T-helper 1 cell treated with Interleukin-12 subunit alpha and Interleukin-12 subunit beta and Interleukin-4 antibody, amounts not matched to agents 30 μg/mL and 1 μg/mL, for 36 hours (primary cell): ENCODE data around the gene TCF20.

Source experiments
- H3K27ac Mint-ChIP-seq: one replicate; pipeline ENCODE4 v1.8.0; 2021; ENCODE audit warnings: mild to moderate bottlenecking, mixed read lengths
- H3K27me3 Mint-ChIP-seq: one replicate; pipeline ENCODE4 v1.8.0; 2021; ENCODE audit warnings: low read depth, mixed read lengths
- H3K36me3 Mint-ChIP-seq: one replicate; pipeline ENCODE4 v1.8.0; 2021; ENCODE audit warnings: low read depth, mixed read lengths
- H3K4me1 Mint-ChIP-seq: one replicate; pipeline ENCODE4 v1.8.0; 2021; ENCODE audit warnings: low read depth, mixed read lengths
- H3K4me3 Mint-ChIP-seq: one replicate; pipeline ENCODE4 v1.8.0; 2021; ENCODE audit warnings: mild to moderate bottlenecking, moderate library complexity, mixed read lengths
- H3K9me3 Mint-ChIP-seq: one replicate; pipeline ENCODE4 v1.8.0; 2021; ENCODE audit warnings: mixed read lengths

The TCF20 gene

GRCh38 chr22:42270510-42271190, at the start of gene TCF20:
TCF20 (minus strand) TSS chr22:42270653; CDS start chr22:42215305, 55,348 bp downstream.
- Mint-ChIP-seq H3K9me3 (no peaks in the 10 kb centered on the region), H3K36me3 (peaks cover 10% of the 10 kb centered on the region), H3K4me3 (peak within 1 kb of the TSS; percentile 95), H3K4me1 (peaks cover 16% of the 10 kb centered on the region), H3K27me3 (no peaks in the 10 kb centered on the region), H3K27ac (peak within 1 kb of the TSS; percentile 87)

DNA sequence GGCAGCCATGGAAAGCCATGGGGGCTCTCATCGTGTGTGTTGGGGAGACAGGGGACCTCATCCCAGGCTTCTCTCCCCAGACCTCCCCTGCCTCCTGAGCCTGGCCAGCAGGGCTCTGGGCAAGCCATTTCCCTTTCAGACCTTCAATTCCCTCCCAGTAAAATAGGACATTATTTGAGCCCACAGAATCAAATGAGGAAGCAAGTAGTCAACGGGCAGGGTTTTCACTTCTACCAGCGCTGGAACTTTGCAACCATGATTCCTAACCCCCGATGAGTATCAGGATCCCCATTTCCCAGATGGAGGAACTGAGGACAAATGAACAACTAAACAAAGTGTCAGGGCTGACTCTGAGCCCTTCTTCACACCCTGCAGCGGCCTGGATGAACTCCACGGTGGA, 48.9 kb upstream of the TCF20 start:
- Mint-ChIP-seq H3K4me3 (no peak overlapping the region), H3K36me3 (peaks cover 2% of the 10 kb centered on the region)

DNA sequence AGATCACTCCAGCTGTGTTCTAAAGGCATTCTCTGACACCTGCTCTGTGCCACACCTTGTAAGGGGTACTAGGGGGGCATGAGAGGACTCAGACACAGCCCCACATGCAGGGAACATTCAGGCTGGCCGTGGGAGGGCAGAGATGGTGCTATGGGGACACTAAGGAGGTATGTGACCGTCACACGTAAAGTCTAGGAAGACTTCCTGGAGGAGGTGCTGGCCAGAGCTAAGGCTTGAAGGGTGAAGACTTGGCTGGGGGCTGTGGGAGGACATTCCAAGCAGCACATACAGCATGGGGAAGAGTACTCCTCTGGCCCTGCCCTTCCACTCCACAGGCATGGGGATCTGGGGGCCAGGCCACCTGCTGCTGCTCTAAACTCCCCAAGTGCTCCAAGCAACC, 48.5 kb upstream of the TCF20 start:
- Mint-ChIP-seq H3K4me1 (peaks cover 11% of the 10 kb centered on the region), H3K27ac (no peak overlapping the region), H3K4me3 (no peak overlapping the region), H3K9me3 (peaks cover 4% of the 10 kb centered on the region), H3K27me3 (peaks cover 3% of the 10 kb centered on the region), H3K36me3 (peaks cover 2% of the 10 kb centered on the region)

More for the DNA sequence above, 48.9 kb upstream of the TCF20 start:
- Mint-ChIP-seq H3K9me3 (peaks cover 5% of the 10 kb centered on the region), H3K27ac (no peak overlapping the region), H3K4me1 (peaks cover 10% of the 10 kb centered on the region), H3K27me3 (no peaks in the 10 kb centered on the region)

- H3K9me3 Mint-ChIP-seq = no peaks in the 10 kb centered on the region
- H3K4me3 Mint-ChIP-seq = no peak overlapping the region
- peaks cover 14% of the 10 kb centered on the region for H3K4me1 Mint-ChIP-seq
- peaks cover 6% of the 10 kb centered on the region for H3K27me3 Mint-ChIP-seq
- no peaks in the 10 kb centered on the region for H3K36me3 Mint-ChIP-seq
- no peak overlapping the region for H3K27ac Mint-ChIP-seq
Measured at GRCh38 chr22:42317691-42318547, 47.5 kb upstream of the TCF20 start.

GRCh38 chr22:42317008-42317407, 46.6 kb upstream of the TCF20 start:
- Mint-ChIP-seq H3K4me3 (no peak overlapping the region), H3K27ac (no peak overlapping the region), H3K4me1 (peaks cover 14% of the 10 kb centered on the region), H3K27me3 (peaks cover 6% of the 10 kb centered on the region), H3K9me3 (no peaks in the 10 kb centered on the region), H3K36me3 (no peaks in the 10 kb centered on the region)

- Mint-ChIP-seq H3K27ac (peak overlapping the region; percentile 47), H3K36me3 (no peaks in the 10 kb centered on the region), H3K4me1 (peaks cover 16% of the 10 kb centered on the region), H3K4me3 (no peak overlapping the region), H3K9me3 (no peaks in the 10 kb centered on the region), H3K27me3 (peaks cover 6% of the 10 kb centered on the region)
Measured at GRCh38 chr22:42315392-42315756, 44.9 kb upstream of the TCF20 start.

- Mint-ChIP-seq H3K9me3 (no peaks in the 10 kb centered on the region), H3K4me1 (peaks cover 13% of the 10 kb centered on the region), H3K36me3 (no peaks in the 10 kb centered on the region), H3K27me3 (peaks cover 6% of the 10 kb centered on the region), H3K4me3 (no peak overlapping the region), H3K27ac (peak overlapping the region; percentile 59)
Measured at GRCh38 chr22:42314709-42315391, 44.4 kb upstream of the TCF20 start.

DNA sequence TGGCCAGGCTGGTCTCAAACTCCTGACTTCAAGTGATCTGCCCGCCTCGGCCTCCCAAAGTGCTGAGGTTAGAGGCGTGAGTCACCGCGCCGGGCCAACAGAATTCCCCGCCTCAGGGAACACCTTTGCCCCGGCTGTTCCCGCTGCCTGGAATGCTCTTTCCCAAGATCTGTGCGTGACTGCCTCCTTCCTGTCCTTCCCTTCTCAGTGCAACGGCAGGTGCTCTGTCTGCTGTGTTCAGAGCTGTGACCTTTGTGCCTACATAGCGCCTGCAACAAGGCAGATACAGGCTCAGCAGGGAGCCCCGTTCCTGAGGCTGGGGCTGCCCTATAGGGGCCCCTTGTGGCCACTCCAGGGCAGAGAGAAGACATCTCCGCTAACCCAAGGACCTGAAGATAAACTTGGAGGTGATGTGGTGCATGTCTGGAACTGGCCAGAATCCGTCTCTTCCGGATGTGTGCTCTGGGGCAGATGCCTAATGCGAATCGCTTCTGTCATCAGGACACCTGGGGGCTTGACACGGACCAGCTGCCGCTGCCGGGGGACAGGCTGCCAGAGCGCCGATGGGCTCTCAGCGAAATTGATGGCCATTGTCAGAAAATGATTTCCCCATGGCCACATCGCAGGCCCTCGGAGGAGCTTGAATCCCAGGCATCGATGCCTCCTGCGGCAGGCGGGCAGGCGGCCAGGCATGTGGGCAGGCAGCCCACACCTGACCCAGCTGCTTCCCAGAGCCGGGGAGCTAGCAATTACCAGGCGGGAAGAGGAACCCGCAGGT, 43.5 kb upstream of the TCF20 start:
- Mint-ChIP-seq H3K9me3 (no peaks in the 10 kb centered on the region), H3K4me1 (peaks cover 12% of the 10 kb centered on the region), H3K4me3 (no peak overlapping the region), H3K27me3 (peaks cover 6% of the 10 kb centered on the region), H3K27ac (no peak overlapping the region), H3K36me3 (no peaks in the 10 kb centered on the region)

GRCh38 chr22:42313204-42313603, 42.8 kb upstream of the TCF20 start:
- peaks cover 12% of the 10 kb centered on the region for H3K4me1 Mint-ChIP-seq
- no peaks in the 10 kb centered on the region for H3K36me3 Mint-ChIP-seq
- H3K9me3 Mint-ChIP-seq = no peaks in the 10 kb centered on the region
- no peak overlapping the region for H3K27ac Mint-ChIP-seq
- peaks cover 6% of the 10 kb centered on the region for H3K27me3 Mint-ChIP-seq
- no peak overlapping the region for H3K4me3 Mint-ChIP-seq

DNA sequence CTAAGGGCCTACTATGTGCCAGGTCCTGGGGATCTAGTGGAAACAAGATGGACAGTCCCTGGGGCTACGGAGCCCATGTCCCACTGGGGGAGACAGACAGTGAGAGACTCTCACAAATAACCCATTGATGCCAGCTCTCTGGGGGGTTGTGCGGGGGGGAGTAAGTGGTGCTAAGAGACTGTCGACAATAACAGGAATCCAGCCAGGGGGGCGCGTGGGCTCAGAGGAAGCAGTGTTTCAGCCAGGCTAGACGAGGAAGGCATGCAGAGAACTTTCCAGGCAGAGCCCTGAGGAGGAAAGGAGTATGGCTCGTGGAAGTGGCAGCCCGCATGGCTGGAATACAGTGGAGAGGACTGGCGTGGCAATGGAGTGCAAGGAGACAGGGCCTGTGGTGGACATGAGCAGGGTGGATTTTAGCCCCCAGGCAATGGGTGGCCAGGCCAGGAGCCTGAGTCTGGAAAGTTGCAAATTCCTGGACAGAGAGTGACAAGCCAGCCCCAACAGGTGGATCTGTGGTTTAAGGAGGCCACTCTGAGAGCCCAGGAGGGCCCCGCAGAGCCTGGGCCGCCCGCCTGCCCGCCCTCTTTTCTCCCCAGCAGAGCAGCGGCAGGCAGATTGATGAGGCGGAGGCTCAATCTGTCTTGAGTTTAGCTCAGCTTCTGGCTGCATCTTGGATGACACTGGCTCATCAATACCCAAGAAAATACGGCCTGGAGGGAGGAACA, 40.0 kb upstream of the TCF20 start:
- peaks cover 11% of the 10 kb centered on the region for H3K4me1 Mint-ChIP-seq
- peak overlapping the region; percentile 52 for H3K27ac Mint-ChIP-seq
- no peaks in the 10 kb centered on the region for H3K36me3 Mint-ChIP-seq
- H3K27me3 Mint-ChIP-seq = peaks cover 6% of the 10 kb centered on the region
- no peak overlapping the region for H3K4me3 Mint-ChIP-seq
- no peaks in the 10 kb centered on the region for H3K9me3 Mint-ChIP-seq

DNA sequence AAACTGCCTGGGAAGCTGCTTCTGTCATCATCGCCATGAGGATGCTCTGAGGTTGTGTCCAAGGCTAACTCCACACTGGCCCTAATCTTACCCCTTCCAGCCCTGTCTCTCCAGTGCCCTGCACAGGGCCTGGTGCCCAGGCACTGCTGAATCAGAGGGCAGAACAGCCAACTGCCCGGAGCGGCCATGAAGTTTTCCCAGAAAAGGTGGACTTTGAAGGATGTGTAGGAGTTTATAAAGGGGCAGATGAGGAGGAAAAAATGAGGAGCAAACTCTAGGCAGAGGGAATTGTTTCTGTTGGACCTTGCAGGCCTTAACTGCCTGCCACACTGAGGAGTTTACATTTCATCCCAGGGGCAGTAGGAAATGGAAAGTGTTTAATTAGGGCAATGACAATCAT, 39.4 kb upstream of the TCF20 start:
- no peak overlapping the region for H3K4me3 Mint-ChIP-seq
- H3K9me3 Mint-ChIP-seq = no peaks in the 10 kb centered on the region
- H3K36me3 Mint-ChIP-seq = no peaks in the 10 kb centered on the region
- H3K4me1 Mint-ChIP-seq = peaks cover 12% of the 10 kb centered on the region
- peaks cover 11% of the 10 kb centered on the region for H3K27me3 Mint-ChIP-seq
- H3K27ac Mint-ChIP-seq = no peak overlapping the region

- H3K4me1 Mint-ChIP-seq = peaks cover 10% of the 10 kb centered on the region
- H3K27me3 Mint-ChIP-seq = peaks cover 9% of the 10 kb centered on the region
- no peak overlapping the region for H3K4me3 Mint-ChIP-seq
- H3K36me3 Mint-ChIP-seq = no peaks in the 10 kb centered on the region
- H3K27ac Mint-ChIP-seq = no peak overlapping the region
- H3K9me3 Mint-ChIP-seq = no peaks in the 10 kb centered on the region
Measured at GRCh38 chr22:42308892-42309468, 38.5 kb upstream of the TCF20 start.

- no peak overlapping the region for H3K27ac Mint-ChIP-seq
- no peaks in the 10 kb centered on the region for H3K36me3 Mint-ChIP-seq
- H3K4me1 Mint-ChIP-seq = peaks cover 14% of the 10 kb centered on the region
- no peak overlapping the region for H3K4me3 Mint-ChIP-seq
- H3K27me3 Mint-ChIP-seq = peaks cover 13% of the 10 kb centered on the region
- H3K9me3 Mint-ChIP-seq = no peaks in the 10 kb centered on the region
Measured at GRCh38 chr22:42307806-42308563, 37.5 kb upstream of the TCF20 start.
